HepG2 (cell line): ENCODE data around the gene UBXN2A. TPM values are rescaled to one million over a fixed set of nuclear protein-coding genes. Genes with fewer than 3 reads are reported as not detected.

Source experiments
- ATAC-seq: fragments of 200-7000 bp; cut with Tn5 transposase; 3 replicates; pipeline ENCODE4 v1.9.1; 2020; ENCODE audit warnings: mild to moderate bottlenecking, moderate library complexity
- BruUV-seq: library from RNA; stranded (reverse); fragments of 400-500 nt; replicated peaks from 2 replicates; lab custom pipeline; 2021; lab: Mats Ljungman, UMichigan
- CTCF ChIA-PET: fragments of 300-600 bp; formaldehyde crosslinking; extraction: SDS; loops from one replicate; lab custom pipeline; 2021; ENCODE audit warnings: low total read pairs, inconsistent platforms, low intra/inter-chr PET ratio; lab: Yijun Ruan, JAX
- POLR2A ChIA-PET: fragments of 350-600 bp; sonication (Branson Sonifier 250); formaldehyde crosslinking; loops from one replicate; lab custom pipeline; 2020; ENCODE audit warnings: antibody characterized with exemption, inconsistent platforms; lab: Yijun Ruan, JAX
- DNase-seq: peaks from one replicate; pipeline ENCODE4 v3.0.0-alpha.2; 2015; ENCODE audit warnings: low spot score
- FAIRE-seq: peaks from 3 replicates; lab custom pipeline; 2011; peaks lifted over from hg19 to GRCh38; lab: Jason Lieb, UNC
- H2AFZ ChIP-seq: one replicate; pipeline ENCODE4 v1.6.1; 2011; ENCODE audit warnings: low read length, inconsistent platforms
- H3K27ac ChIP-seq: fragments of 300-600 bp; 3 replicates; pipeline ENCODE4 v1.8.0; 2011; ENCODE audit warnings: mixed run types, mild to moderate bottlenecking, mixed read lengths, low read length, inconsistent platforms; ENCODE audit not compliant: insufficient read depth; ENCODE audit errors: extremely low read length
- H3K27me3 ChIP-seq, 2 experiments: fragments of 200-600 bp in 1 of 2; 2 replicates in 1 of 2; 3 replicates in 1 of 2; pipeline versions ENCODE4 v1.6.0 to v1.8.0; 2011; ENCODE audit warnings: low read length in 2 of 2, mild to moderate bottlenecking in 2 of 2, moderate library complexity in 2 of 2, inconsistent platforms in 1 of 2; ENCODE audit not compliant: insufficient read depth in 2 of 2, control insufficient read depth in 1 of 2
- H3K36me3 ChIP-seq, 2 experiments: fragments of 200-600 bp in 1 of 2; replicated peaks in 1 of 2; 2 replicates in 1 of 2; 3 replicates in 1 of 2; pipeline versions ENCODE4 v1.5.1 to v1.8.0; 2011; ENCODE audit warnings: low read length in 2 of 2, inconsistent platforms in 1 of 2; ENCODE audit not compliant: insufficient read depth in 2 of 2, control insufficient read depth in 1 of 2
- H3K4me1 ChIP-seq: 2 replicates; pipeline ENCODE4 v1.5.1; 2012; ENCODE audit warnings: low read length, inconsistent platforms; ENCODE audit not compliant: insufficient read depth
- H3K4me2 ChIP-seq: 2 replicates; pipeline ENCODE4 v1.6.0; 2011; ENCODE audit warnings: low read depth, low read length, inconsistent platforms
- H3K4me3 ChIP-seq, 3 experiments: fragments of 200-600 bp in 1 of 3; sonication (generic), shearing (Covaris generic) in 1 of 3; replicated peaks in 1 of 3; 2 replicates each; pipeline ENCODE4 v1.5.1; 2011 to 2016; ENCODE audit warnings: low read length in 3 of 3, inconsistent platforms in 2 of 3, low read depth in 2 of 3, mild to moderate bottlenecking in 2 of 3, control low read depth in 1 of 3, mixed read lengths in 1 of 3; ENCODE audit not compliant: insufficient read depth in 1 of 3
- H3K79me2 ChIP-seq: one replicate; pipeline ENCODE4 v1.6.1; 2011; ENCODE audit warnings: low read length, inconsistent platforms; ENCODE audit not compliant: insufficient read depth
- H3K9ac ChIP-seq: 2 replicates; pipeline ENCODE4 v1.6.0; 2011; ENCODE audit warnings: mild to moderate bottlenecking, low read depth, low read length, inconsistent platforms; ENCODE audit not compliant: insufficient read depth
- H3K9me3 ChIP-seq: 2 replicates; pipeline ENCODE4 v1.5.1; 2012; ENCODE audit warnings: mild to moderate bottlenecking, low read length
- H4K20me1 ChIP-seq: 2 replicates; pipeline ENCODE4 v1.6.0; 2011; ENCODE audit warnings: inconsistent platforms, mild to moderate bottlenecking, low read length, moderate library complexity; ENCODE audit not compliant: insufficient read depth
- ATF7 ChIP-seq, 2 experiments: fragments of 450-650 bp in 1 of 2; sonication (generic) in 1 of 2; formaldehyde crosslinking in 1 of 2; IDR thresholded peaks; 2 replicates each; pipeline versions ENCODE4 v1.4.0 to v1.6.1; 2016 to 2020; ENCODE audit warnings: antibody characterized with exemption in 1 of 2, mild to moderate bottlenecking in 1 of 2, missing genetic modification reagents in 1 of 2
- CBX2 ChIP-seq, 2 experiments: fragments of 200-600 bp in 1 of 2; sonication (generic); formaldehyde crosslinking in 1 of 2; IDR thresholded peaks; 2 replicates each; pipeline versions ENCODE4 v1.7.0 to v1.8.1; 2018 to 2022; ENCODE audit warnings: low read depth in 2 of 2, low read length in 1 of 2, mild to moderate bottlenecking in 1 of 2, missing genetic modification reagents in 1 of 2
- ELF1 ChIP-seq: sonication (generic); formaldehyde crosslinking; IDR thresholded peaks from 2 replicates; pipeline ENCODE4 v1.4.0; 2020; ENCODE audit warnings: missing genetic modification reagents
- HHEX ChIP-seq: IDR thresholded peaks from 2 replicates; pipeline ENCODE4 v1.6.1; 2016; ENCODE audit warnings: control low read depth
- MYNN ChIP-seq: sonication (generic); formaldehyde crosslinking; IDR thresholded peaks from 2 replicates; pipeline ENCODE4 v1.4.0; 2020; ENCODE audit warnings: mild to moderate bottlenecking, low read depth, missing genetic modification reagents
- NFE2L2 ChIP-seq: fragments of 150-350 bp; IDR thresholded peaks from 2 replicates; pipeline ENCODE4 v1.6.1; 2014; ENCODE audit warnings: low read length
- NPAS2 ChIP-seq: sonication (generic); formaldehyde crosslinking; IDR thresholded peaks from 2 replicates; pipeline ENCODE4 v1.8.0; 2022; ENCODE audit warnings: mild to moderate bottlenecking, missing genetic modification reagents, borderline replicate concordance
- SMC3 ChIP-seq: IDR thresholded peaks from 2 replicates; pipeline ENCODE4 v1.6.1; 2011; ENCODE audit warnings: low read length, improper control_type of control experiment
- SP4 ChIP-seq: sonication (generic); formaldehyde crosslinking; IDR thresholded peaks from 2 replicates; pipeline ENCODE4 v1.8.1; 2023; ENCODE audit warnings: mild to moderate bottlenecking, missing genetic modification reagents
- SRSF9 ChIP-seq: fragments of 200-400 bp; formaldehyde crosslinking; IDR thresholded peaks from 2 replicates; pipeline ENCODE4 v1.6.1; 2018; ENCODE audit warnings: borderline replicate concordance, mild to moderate bottlenecking, low read depth, low read length; ENCODE audit not compliant: insufficient read depth, poor library complexity, severe bottlenecking
- THAP11 ChIP-seq: IDR thresholded peaks from 2 replicates; pipeline ENCODE4 v1.6.1; 2016; ENCODE audit warnings: missing biosample characterization, missing genetic modification reagents
- USF2 ChIP-seq, 2 experiments: sonication (generic) in 1 of 2; formaldehyde crosslinking in 1 of 2; IDR thresholded peaks; 2 replicates each; pipeline versions ENCODE4 v1.5.1 to v1.6.1; 2011 to 2020; ENCODE audit warnings: borderline replicate concordance in 1 of 2, low read depth in 1 of 2, low read length in 1 of 2, mild to moderate bottlenecking in 1 of 2, missing genetic modification reagents in 1 of 2, moderate library complexity in 1 of 2
- ZBTB20 ChIP-seq: sonication (generic); formaldehyde crosslinking; IDR thresholded peaks from 2 replicates; pipeline ENCODE4 v1.8.1; 2023; ENCODE audit warnings: missing genetic modification reagents, low read depth, mild to moderate bottlenecking, borderline replicate concordance
- ZFX ChIP-seq: sonication (generic); formaldehyde crosslinking; IDR thresholded peaks from 2 replicates; pipeline ENCODE4 v1.4.0; 2020; ENCODE audit warnings: mild to moderate bottlenecking, low read depth, missing genetic modification reagents, moderate library complexity
- ZNF44 ChIP-seq: sonication (generic); formaldehyde crosslinking; IDR thresholded peaks from 2 replicates; pipeline ENCODE4 v1.5.1; 2020; ENCODE audit warnings: mild to moderate bottlenecking, missing genetic modification reagents
- ZNF512B ChIP-seq: sonication (generic); formaldehyde crosslinking; IDR thresholded peaks from 2 replicates; pipeline ENCODE4 v1.5.1; 2020; ENCODE audit warnings: missing genetic modification reagents, mild to moderate bottlenecking, borderline replicate concordance
- ZNF777 ChIP-seq: sonication (generic); formaldehyde crosslinking; IDR thresholded peaks from 2 replicates; pipeline ENCODE4 v1.4.0; 2020; ENCODE audit warnings: missing genetic modification reagents
- WGBS: methylation state at CpG from one replicate; pipeline ENCODE4 v1.1.6; 2017; ENCODE audit warnings: low lambda C conversion rate; 5-methylcytosine and 5-hydroxymethylcytosine counted together
- in situ Hi-C: cut with HindIII; loops from 2 replicates; pipeline ENCODE4 v1.10.0; 2017; ENCODE audit warnings: low pct_unique_long_range_greater_than_20kb; ENCODE audit not compliant: extremely low pct_ligation_motif_present
- intact Hi-C: fragments of 100-400 bp; cut with micrococcal nuclease; formaldehyde crosslinking; loops from one replicate; pipeline ENCODE4 v1.10.0; 2022; ENCODE audit not compliant: unreplicated experiment
- polyA plus RNA-seq, 8 experiments: library from polyadenylated mRNA; depleted of rRNA in 3 of 8; stranded (reverse) in 7 of 8; unstranded in 1 of 8; fragments of >200 nt; fragmentation: Illumina TruSeq in 4 of 8; extraction: Trizol in 4 of 8; gene quantifications; 2 replicates each; pipeline versions ENCODE4 v1.2.1 to v1.2.3, GENCODE V29; 2011 to 2016; ENCODE audit warnings: low read depth in 4 of 8, missing spikeins in 1 of 8, mixed read lengths in 1 of 8; ENCODE audit not compliant: insufficient read depth in 1 of 8
- total RNA-seq, 5 experiments: library from RNA; depleted of rRNA; stranded (reverse); fragments of >200 nt; fragmentation: Illumina TruSeq; extraction: Trizol; gene quantifications; 2 replicates each; pipeline ENCODE4 v1.2.3, GENCODE V29; 2016; ENCODE audit warnings: low read depth in 1 of 5

Gene UBXN2A
- total and polyA plus RNA-seq, 2 of the 13 experiments (the other 11 are each of a cell fraction or from before 2014, with no cell fraction given) = 8.3 to 20.9 TPM

- TF ChIP-seq USF2 (IDR thresholded peaks at IDR 0.05; ENCODE audit: low read depth, low read length) = 0 out of 2 replicates have a peak, but pooled peaks have one; percentile 38
- TF ChIP-seq USF2 (CRISPR knock-in tag; IDR thresholded peaks at IDR 0.05; ENCODE audit: borderline replicate concordance) = peak; percentile 42; the same call in 1 of the 2 replicates
- TF ChIP-seq ZBTB20 (CRISPR knock-in tag) = peak; percentile 17; the same call in 1 of the 2 replicates
- no peak for TF ChIP-seq ZNF44 (CRISPR knock-in tag)
- TF ChIP-seq ATF7 (IDR thresholded peaks at IDR 0.05) = no peak
- TF ChIP-seq ATF7 (CRISPR knock-in tag; IDR thresholded peaks at IDR 0.05) = no peak
These were observed 68.6 kb downstream of the UBXN2A start (continued) for GRCh38 chr2:24008672-24009366.

GRCh38 chr2:24009367-24009679, 69.1 kb downstream of the UBXN2A start:
- H4K20me1 ChIP-seq = no peaks in the 10 kb centered on the region
- peaks cover 31% of the 10 kb centered on the region for H3K4me1 ChIP-seq
- intact Hi-C loops (no loop called here), in situ Hi-C loops (no loop called here)
- no peak overlapping the region for H2AFZ ChIP-seq
- POLR2A ChIA-PET = interaction anchor here (2.3 kb wide), 1 partner anchor 38 kb away, joined by 7 read pairs; the partner anchor contains the start of gene WDCP
- CTCF ChIA-PET = interaction anchor here (0.7 kb wide), 1 partner anchor 168 kb away, joined by 3 read pairs; no protein-coding TSS in a partner anchor
- no peaks in the 10 kb centered on the region for H3K27me3 ChIP-seq
- BruUV-seq = no TSS peak
- H3K36me3 ChIP-seq = no peaks in the 10 kb centered on the region
- H3K27ac ChIP-seq = no peak overlapping the region
- H3K79me2 ChIP-seq = no peaks in the 10 kb centered on the region
- no peak for FAIRE-seq
- peak; percentile 51 for ATAC-seq
- H3K9ac ChIP-seq = peak overlapping the region; percentile 3; the same call in 1 of the 2 replicates
- H3K4me2 ChIP-seq = peak overlapping the region; percentile 73
- 55% methylated on average over 9 of the region's 9 CpGs for WGBS
- H3K4me3 ChIP-seq = peak overlapping the region in 1 of 3 experiments; percentile 51; a peak in 2 of 6 replicates
- no peaks in the 10 kb centered on the region for H3K9me3 ChIP-seq
- no peak for DNase-seq
- TF ChIP-seq ZNF512B = no peak
- no peak for TF ChIP-seq SRSF9
- TF ChIP-seq ZNF777 (CRISPR knock-in tag) = 0 out of 2 replicates have a peak, but pooled peaks have one; percentile 24
- no peak for TF ChIP-seq ELF1 (CRISPR knock-in tag)
- no peak for TF ChIP-seq THAP11
- 0 out of 2 replicates have a peak, but pooled peaks have one; percentile 22 for TF ChIP-seq SP4
- TF ChIP-seq CBX2 (IDR thresholded peaks at IDR 0.05; ENCODE audit: low read depth, low read length) = no peak
- no peak for TF ChIP-seq CBX2 (CRISPR knock-in tag; IDR thresholded peaks at IDR 0.05; ENCODE audit: low read depth)
- no peak for TF ChIP-seq NFE2L2
- no peak for TF ChIP-seq SMC3
- TF ChIP-seq NPAS2 (CRISPR knock-in tag) = no peak
- no peak for TF ChIP-seq HHEX
- TF ChIP-seq ZFX (CRISPR knock-in tag) = 0 out of 2 replicates have a peak, but pooled peaks have one; percentile 13
- TF ChIP-seq MYNN (CRISPR knock-in tag) = no peak
